ENCODE results near the gene STARD4.

STARD4 gene

GRCh38 chr5:111512375-111513130, at the start of gene STARD4:
Gene STARD4, minus strand, starts transcription at chr5:111512535. Its CDS starts 5,102 bp downstream, at chr5:111507433.
- peak; percentile 95 for DNase-seq

GRCh38 chr5:111559680-111560079, 47.3 kb upstream of the STARD4 start:
- no peak for DNase-seq

- DNase-seq = no peak
Observed at GRCh38 chr5:111557686-111558085, 45.4 kb upstream of the STARD4 start.

GRCh38 chr5:111557111-111557510, 44.8 kb upstream of the STARD4 start:
- no peak for DNase-seq

GRCh38 chr5:111556501-111556900, 44.2 kb upstream of the STARD4 start:
- DNase-seq = no peak

GRCh38 chr5:111555760-111556159, 43.4 kb upstream of the STARD4 start:
- no peak for DNase-seq

- DNase-seq = no peak
Observed at GRCh38 chr5:111553868-111554267, 41.5 kb upstream of the STARD4 start.

GRCh38 chr5:111552896-111553295, 40.6 kb upstream of the STARD4 start:
- DNase-seq = no peak

GRCh38 chr5:111552492-111552891, 40.2 kb upstream of the STARD4 start:
- no peak for DNase-seq

- DNase-seq = no peak
Observed at GRCh38 chr5:111551569-111552275, 39.4 kb upstream of the STARD4 start.

GRCh38 chr5:111551161-111551560, 38.8 kb upstream of the STARD4 start:
- no peak for DNase-seq

- peak; percentile 82 for DNase-seq
Observed at GRCh38 chr5:111550282-111551020, 38.1 kb upstream of the STARD4 start.

- no peak for DNase-seq
Observed at GRCh38 chr5:111548992-111549649, 36.8 kb upstream of the STARD4 start.

- DNase-seq = no peak
Observed at GRCh38 chr5:111548348-111548950, 36.1 kb upstream of the STARD4 start.

GRCh38 chr5:111545031-111545430, 32.7 kb upstream of the STARD4 start:
- DNase-seq = no peak

GRCh38 chr5:111537141-111538024, 25.0 kb upstream of the STARD4 start:
- DNase-seq = no peak

- DNase-seq = no peak
Observed at GRCh38 chr5:111535879-111536549, 23.7 kb upstream of the STARD4 start.

- no peak for DNase-seq
Observed at GRCh38 chr5:111532886-111533582, 20.7 kb upstream of the STARD4 start.

GRCh38 chr5:111530298-111530740, 18.0 kb upstream of the STARD4 start:
- peak; percentile 83 for DNase-seq

- DNase-seq = no peak
Observed at GRCh38 chr5:111528056-111528455, 15.7 kb upstream of the STARD4 start.
